ENCODE data around the gene PIP5KL1.

DNA sequence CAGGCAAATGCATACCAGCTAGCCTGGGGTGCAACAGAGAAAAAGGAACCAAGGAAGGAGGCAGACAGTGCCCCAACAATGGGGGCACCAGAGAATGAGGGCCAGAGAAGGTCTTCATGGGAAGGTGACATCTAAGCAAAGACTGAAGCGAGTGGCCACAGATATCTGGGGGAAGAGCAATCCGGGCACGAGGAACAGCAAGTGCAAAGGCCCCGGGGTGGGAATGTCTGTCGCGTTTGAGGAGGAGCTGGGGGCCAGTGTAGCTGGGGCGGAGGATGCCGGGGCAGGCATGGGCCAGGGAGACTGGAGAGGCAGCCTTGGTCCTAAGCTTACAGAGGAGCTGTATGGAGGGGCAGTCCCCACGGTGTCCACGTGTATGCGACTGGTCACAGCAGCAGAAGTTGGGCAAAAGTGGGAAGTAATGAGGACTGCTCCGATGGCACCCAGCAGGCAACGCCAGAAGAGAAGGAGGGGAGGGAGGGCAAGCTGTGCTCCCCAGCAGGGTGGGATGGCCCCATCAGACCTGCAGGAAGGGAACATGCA is 31.1 kb upstream of the PIP5KL1 start:
- TF ChIP-seq, protein P1, sequence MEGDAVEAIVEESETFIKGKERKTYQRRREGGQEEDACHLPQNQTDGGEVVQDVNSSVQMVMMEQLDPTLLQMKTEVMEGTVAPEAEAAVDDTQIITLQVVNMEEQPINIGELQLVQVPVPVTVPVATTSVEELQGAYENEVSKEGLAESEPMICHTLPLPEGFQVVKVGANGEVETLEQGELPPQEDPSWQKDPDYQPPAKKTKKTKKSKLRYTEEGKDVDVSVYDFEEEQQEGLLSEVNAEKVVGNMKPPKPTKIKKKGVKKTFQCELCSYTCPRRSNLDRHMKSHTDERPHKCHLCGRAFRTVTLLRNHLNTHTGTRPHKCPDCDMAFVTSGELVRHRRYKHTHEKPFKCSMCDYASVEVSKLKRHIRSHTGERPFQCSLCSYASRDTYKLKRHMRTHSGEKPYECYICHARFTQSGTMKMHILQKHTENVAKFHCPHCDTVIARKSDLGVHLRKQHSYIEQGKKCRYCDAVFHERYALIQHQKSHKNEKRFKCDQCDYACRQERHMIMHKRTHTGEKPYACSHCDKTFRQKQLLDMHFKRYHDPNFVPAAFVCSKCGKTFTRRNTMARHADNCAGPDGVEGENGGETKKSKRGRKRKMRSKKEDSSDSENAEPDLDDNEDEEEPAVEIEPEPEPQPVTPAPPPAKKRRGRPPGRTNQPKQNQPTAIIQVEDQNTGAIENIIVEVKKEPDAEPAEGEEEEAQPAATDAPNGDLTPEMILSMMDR (IDR thresholded peaks at IDR 0.05) = no peak
- TF ChIP-seq, protein P2, sequence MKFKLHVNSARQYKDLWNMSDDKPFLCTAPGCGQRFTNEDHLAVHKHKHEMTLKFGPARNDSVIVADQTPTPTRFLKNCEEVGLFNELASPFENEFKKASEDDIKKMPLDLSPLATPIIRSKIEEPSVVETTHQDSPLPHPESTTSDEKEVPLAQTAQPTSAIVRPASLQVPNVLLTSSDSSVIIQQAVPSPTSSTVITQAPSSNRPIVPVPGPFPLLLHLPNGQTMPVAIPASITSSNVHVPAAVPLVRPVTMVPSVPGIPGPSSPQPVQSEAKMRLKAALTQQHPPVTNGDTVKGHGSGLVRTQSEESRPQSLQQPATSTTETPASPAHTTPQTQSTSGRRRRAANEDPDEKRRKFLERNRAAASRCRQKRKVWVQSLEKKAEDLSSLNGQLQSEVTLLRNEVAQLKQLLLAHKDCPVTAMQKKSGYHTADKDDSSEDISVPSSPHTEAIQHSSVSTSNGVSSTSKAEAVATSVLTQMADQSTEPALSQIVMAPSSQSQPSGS (CRISPR knock-in tag; IDR thresholded peaks at IDR 0.05; ENCODE audit: borderline replicate concordance, low read depth) = no peak
- no peak for TF ChIP-seq SOX15 (CRISPR knock-in tag; IDR thresholded peaks at IDR 0.05)
- TF ChIP-seq, protein P3, sequence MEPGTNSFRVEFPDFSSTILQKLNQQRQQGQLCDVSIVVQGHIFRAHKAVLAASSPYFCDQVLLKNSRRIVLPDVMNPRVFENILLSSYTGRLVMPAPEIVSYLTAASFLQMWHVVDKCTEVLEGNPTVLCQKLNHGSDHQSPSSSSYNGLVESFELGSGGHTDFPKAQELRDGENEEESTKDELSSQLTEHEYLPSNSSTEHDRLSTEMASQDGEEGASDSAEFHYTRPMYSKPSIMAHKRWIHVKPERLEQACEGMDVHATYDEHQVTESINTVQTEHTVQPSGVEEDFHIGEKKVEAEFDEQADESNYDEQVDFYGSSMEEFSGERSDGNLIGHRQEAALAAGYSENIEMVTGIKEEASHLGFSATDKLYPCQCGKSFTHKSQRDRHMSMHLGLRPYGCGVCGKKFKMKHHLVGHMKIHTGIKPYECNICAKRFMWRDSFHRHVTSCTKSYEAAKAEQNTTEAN (CRISPR knock-in tag; IDR thresholded peaks at IDR 0.05) = no peak
- no peak for TF ChIP-seq ZNF219 (CRISPR knock-in tag; IDR thresholded peaks at IDR 0.05; ENCODE audit: borderline replicate concordance)
- no peak for TF ChIP-seq ATF3 (CRISPR knock-in tag; conservative IDR thresholded peaks at IDR 0.05)
- no peak for TF ChIP-seq ETV6 (CRISPR knock-in tag; IDR thresholded peaks at IDR 0.05)
- TF ChIP-seq, protein P4, sequence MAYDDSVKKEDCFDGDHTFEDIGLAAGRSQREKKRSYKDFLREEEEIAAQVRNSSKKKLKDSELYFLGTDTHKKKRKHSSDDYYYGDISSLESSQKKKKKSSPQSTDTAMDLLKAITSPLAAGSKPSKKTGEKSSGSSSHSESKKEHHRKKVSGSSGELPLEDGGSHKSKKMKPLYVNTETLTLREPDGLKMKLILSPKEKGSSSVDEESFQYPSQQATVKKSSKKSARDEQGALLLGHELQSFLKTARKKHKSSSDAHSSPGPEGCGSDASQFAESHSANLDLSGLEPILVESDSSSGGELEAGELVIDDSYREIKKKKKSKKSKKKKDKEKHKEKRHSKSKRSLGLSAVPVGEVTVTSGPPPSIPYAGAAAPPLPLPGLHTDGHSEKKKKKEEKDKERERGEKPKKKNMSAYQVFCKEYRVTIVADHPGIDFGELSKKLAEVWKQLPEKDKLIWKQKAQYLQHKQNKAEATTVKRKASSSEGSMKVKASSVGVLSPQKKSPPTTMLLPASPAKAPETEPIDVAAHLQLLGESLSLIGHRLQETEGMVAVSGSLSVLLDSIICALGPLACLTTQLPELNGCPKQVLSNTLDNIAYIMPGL (CRISPR knock-in tag; IDR thresholded peaks at IDR 0.05) = no peak
- TF ChIP-seq FOXK1 (CRISPR knock-in tag; IDR thresholded peaks at IDR 0.05) = no peak
